ENCODE data around the gene FGL2. TPM values are rescaled to one million over a fixed set of nuclear protein-coding genes. Genes with fewer than 3 reads are reported as not detected.
"Not testable (repeated sequence)": the region's sequence is repeated elsewhere in the genome, so short reads cannot be mapped to it uniquely, and the experiment has no call there.

FGL2 gene
- total and polyA plus RNA-seq, 2 donors (not counting 1 experiment from before 2014, with no cell fraction given): 4.9 to 97.6 TPM

DNA sequence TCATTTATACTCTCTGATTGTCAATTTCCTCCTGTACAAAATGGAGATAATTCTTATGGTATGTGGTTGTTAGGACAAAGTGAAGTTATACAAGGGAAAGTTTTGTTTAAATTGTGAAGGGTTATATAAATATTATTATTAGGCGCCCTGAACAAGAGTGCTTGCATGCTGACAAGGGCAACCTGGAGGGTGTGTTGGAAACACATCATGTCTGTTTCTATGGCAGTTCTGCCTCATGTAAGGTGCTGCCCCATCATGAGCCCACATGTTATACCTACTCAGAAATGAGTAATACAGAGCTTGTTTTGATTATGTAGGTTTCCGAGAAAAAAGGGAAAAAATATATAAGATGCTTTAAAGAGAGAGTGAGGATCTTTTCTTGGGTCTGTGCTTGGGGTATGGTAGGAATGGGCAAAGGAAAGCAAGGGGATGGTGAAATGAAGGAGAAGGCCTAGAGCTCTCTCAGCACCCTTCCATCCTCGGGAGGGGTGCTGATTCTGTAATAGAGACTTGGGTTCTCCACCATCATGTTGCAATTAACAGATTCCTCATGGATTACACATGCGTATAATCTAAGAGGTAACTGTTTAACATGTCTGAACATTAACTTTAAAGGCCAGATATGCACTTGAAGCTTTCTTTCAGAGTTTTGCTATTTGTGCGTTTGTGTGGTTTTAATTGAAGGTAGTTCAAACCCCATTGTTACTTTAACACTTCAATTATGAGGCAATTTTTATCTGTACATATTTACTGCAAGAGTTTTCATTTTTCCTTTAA, 43.8 kb downstream of the FGL2 start:
- peak in 1 of 2 donors; percentile 33 for DNase-seq (ENCODE audit: low read depth in 2 of 2)
- H2AFZ ChIP-seq (ENCODE audit: low read length); H3K36me3 ChIP-seq (ENCODE audit: control insufficient read depth, insufficient read depth, low read length); H3K27ac ChIP-seq (ENCODE audit: insufficient read depth, low read length); H3K79me2 ChIP-seq (ENCODE audit: control insufficient read depth, insufficient read depth, low read length); H3K27me3 ChIP-seq (ENCODE audit: control insufficient read depth, insufficient read depth, low read length); H3K9ac ChIP-seq (ENCODE audit: insufficient read depth, low read length); H3K9me3 ChIP-seq (ENCODE audit: control insufficient read depth, insufficient read depth, low read depth, low read length); H4K20me1 ChIP-seq (ENCODE audit: control insufficient read depth, extremely low read depth, insufficient read depth, low read length); H3K4me2 ChIP-seq (ENCODE audit: extremely low read depth, insufficient read depth, low read length); H3K4me1 ChIP-seq (ENCODE audit: control insufficient read depth, extremely low read depth, insufficient read depth, low read length); H3K4me3 ChIP-seq (replicated peaks in 1 of 4; ENCODE audit: control extremely low read depth in 1 of 4, insufficient read depth in 1 of 4, low read depth in 3 of 4, low read length in 4 of 4): not testable (repeated sequence)

DNA sequence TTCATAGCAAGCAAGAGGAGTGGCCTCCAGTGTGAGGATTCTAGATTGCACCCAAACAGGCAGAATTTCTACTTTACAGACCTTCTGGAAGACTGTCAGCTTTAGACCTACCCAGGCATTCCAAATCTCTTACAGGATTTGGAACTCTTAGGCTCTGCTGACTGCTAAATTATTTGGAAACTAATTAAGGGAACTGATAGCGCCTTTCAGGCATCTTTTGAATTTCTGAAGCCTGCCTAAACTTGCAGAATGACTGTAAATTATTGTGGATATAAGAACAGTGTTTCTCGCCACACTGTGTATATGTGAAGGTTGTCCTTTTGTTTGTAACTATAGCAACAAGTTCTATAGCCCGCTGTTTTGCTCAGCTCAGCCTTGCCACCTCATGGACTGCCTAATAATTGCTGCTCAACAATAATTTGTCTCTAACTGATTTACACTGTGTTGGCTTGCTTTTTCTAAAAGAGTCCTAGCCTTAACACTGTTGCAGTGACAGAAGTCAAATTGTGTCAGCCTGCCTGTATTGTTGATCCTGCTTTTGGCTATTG, 44.6 kb downstream of the FGL2 start:
- H3K27me3 ChIP-seq (ENCODE audit: control insufficient read depth, insufficient read depth, low read length); H3K4me1 ChIP-seq (ENCODE audit: control insufficient read depth, extremely low read depth, insufficient read depth, low read length); H2AFZ ChIP-seq (ENCODE audit: low read length); H3K4me3 ChIP-seq (replicated peaks in 1 of 4; ENCODE audit: control extremely low read depth in 1 of 4, insufficient read depth in 1 of 4, low read depth in 3 of 4, low read length in 4 of 4); H3K27ac ChIP-seq (ENCODE audit: insufficient read depth, low read length); H3K4me2 ChIP-seq (ENCODE audit: extremely low read depth, insufficient read depth, low read length); H3K9me3 ChIP-seq (ENCODE audit: control insufficient read depth, insufficient read depth, low read depth, low read length); H3K36me3 ChIP-seq (ENCODE audit: control insufficient read depth, insufficient read depth, low read length); H3K9ac ChIP-seq (ENCODE audit: insufficient read depth, low read length); H3K79me2 ChIP-seq (ENCODE audit: control insufficient read depth, insufficient read depth, low read length); H4K20me1 ChIP-seq (ENCODE audit: control insufficient read depth, extremely low read depth, insufficient read depth, low read length): not testable (repeated sequence)
- DNase-seq (ENCODE audit: low read depth in 2 of 2): peak in 1 of 2 donors; percentile 7

DNA sequence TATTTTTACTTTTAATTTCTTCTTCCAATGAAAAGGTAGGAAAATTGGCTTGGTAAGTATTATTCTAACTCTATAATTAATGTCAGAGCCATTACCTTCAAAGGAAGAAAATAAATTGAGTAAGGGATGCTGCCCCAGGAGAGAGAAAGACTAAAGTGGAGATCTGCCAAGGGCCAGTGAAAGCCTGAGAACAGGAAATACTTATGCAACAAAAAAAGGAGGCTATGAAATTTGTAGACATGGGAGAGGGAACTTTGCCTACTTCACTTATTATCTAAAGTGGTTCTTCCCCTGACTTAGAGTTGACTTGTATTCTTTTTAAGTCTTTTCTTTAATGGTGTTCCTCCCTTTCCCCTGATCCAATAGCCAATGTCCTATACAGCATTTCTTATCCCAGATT, 47.4 kb downstream of the FGL2 start:
- not testable (repeated sequence) for H3K27me3 ChIP-seq (ENCODE audit: control insufficient read depth, insufficient read depth, low read length); H3K27ac ChIP-seq (ENCODE audit: insufficient read depth, low read length); H3K79me2 ChIP-seq (ENCODE audit: control insufficient read depth, insufficient read depth, low read length); H2AFZ ChIP-seq (ENCODE audit: low read length); H3K4me3 ChIP-seq (replicated peaks in 1 of 4; ENCODE audit: control extremely low read depth in 1 of 4, insufficient read depth in 1 of 4, low read depth in 3 of 4, low read length in 4 of 4); H3K4me1 ChIP-seq (ENCODE audit: control insufficient read depth, extremely low read depth, insufficient read depth, low read length); H3K4me2 ChIP-seq (ENCODE audit: extremely low read depth, insufficient read depth, low read length); H3K9me3 ChIP-seq (ENCODE audit: control insufficient read depth, insufficient read depth, low read depth, low read length); H3K9ac ChIP-seq (ENCODE audit: insufficient read depth, low read length); H3K36me3 ChIP-seq (ENCODE audit: control insufficient read depth, insufficient read depth, low read length); H4K20me1 ChIP-seq (ENCODE audit: control insufficient read depth, extremely low read depth, insufficient read depth, low read length)
- DNase-seq (ENCODE audit: low read depth in 2 of 2): peak; percentile 2 to 18

Other genes starting within 250 kb of the FGL2 start
- not detected in 2 replicates for gene SPDYE17, start 167.5 kb downstream of the FGL2 start, total RNA-seq
- not detected in 2 replicates for gene SPDYE17, start 167.5 kb downstream of the FGL2 start, polyA plus RNA-seq
- 0.50 and 0.51 TPM in 2 replicates for gene SPDYE18, start 137.3 kb downstream of the FGL2 start, total RNA-seq
- 0.07 and 0.11 TPM in 2 replicates for gene SPDYE18, start 137.3 kb downstream of the FGL2 start, polyA plus RNA-seq
- gene CCDC146, start 77.2 kb downstream of the FGL2 start, total RNA-seq: 2.8 and 3.6 TPM in 2 replicates
- gene CCDC146, start 77.2 kb downstream of the FGL2 start, polyA plus RNA-seq: 1.2 and 1.6 TPM in 2 replicates
- gene GSAP, start 216.5 kb upstream of the FGL2 start, total RNA-seq: 10.3 and 21.5 TPM in 2 replicates
- 4.4 and 4.9 TPM in 2 replicates for gene GSAP, start 216.5 kb upstream of the FGL2 start, polyA plus RNA-seq